Inflammatory macrophage treated with lipopolysaccharide for 1 hour (primary cell): ENCODE results near the gene HNRNPA2B1.
"Not testable (repeated sequence)": the region's sequence is repeated elsewhere in the genome, so short reads cannot be mapped to it uniquely, and the experiment has no call there.

Experiments
- DNase-seq, 2 donors: peaks; one replicate each; pipeline ENCODE4 v3.0.0-alpha.2; 2020 to 2022

Gene HNRNPA2B1

GRCh38 chr7:26198133-26198780 lies 2.3 kb downstream of the HNRNPA2B1 start:
- DNase-seq, result peak; percentile 37 to 82

GRCh38 chr7:26197153-26198115 lies 3.1 kb downstream of the HNRNPA2B1 start:
- DNase-seq, result peak; percentile 79 to 86

GRCh38 chr7:26195867-26196657 lies 4.5 kb downstream of the HNRNPA2B1 start:
- DNase-seq, result peak in 1 of 2 donors; percentile 46

GRCh38 chr7:26195182-26195581 lies 5.4 kb downstream of the HNRNPA2B1 start:
- no peak for DNase-seq

GRCh38 chr7:26194764-26195163 lies 5.8 kb downstream of the HNRNPA2B1 start:
- not testable (repeated sequence) for DNase-seq

GRCh38 chr7:26193432-26194207 lies 6.9 kb downstream of the HNRNPA2B1 start:
- DNase-seq, result no peak

GRCh38 chr7:26192485-26193087 lies 8.0 kb downstream of the HNRNPA2B1 start:
- DNase-seq, result no peak

- no peak for DNase-seq
Measured at GRCh38 chr7:26191974-26192479, 8.5 kb downstream of the HNRNPA2B1 start.

GRCh38 chr7:26191233-26191973 lies 9.1 kb downstream of the HNRNPA2B1 start:
- no peak for DNase-seq

- no peak for DNase-seq
Measured at GRCh38 chr7:26190417-26190869, 10.1 kb downstream of the HNRNPA2B1 start.

GRCh38 chr7:26189697-26190096 lies 10.8 kb downstream of the HNRNPA2B1 start:
- no peak for DNase-seq

- no peak for DNase-seq
Measured at GRCh38 chr7:26188957-26189541, 11.5 kb downstream of the HNRNPA2B1 start.

GRCh38 chr7:26188206-26188956 lies 12.2 kb downstream of the HNRNPA2B1 start:
- DNase-seq, result peak in 1 of 2 donors; percentile 35

- DNase-seq, result peak in 1 of 2 donors; percentile 43
Measured at GRCh38 chr7:26187380-26188205, 13.0 kb downstream of the HNRNPA2B1 start.

- DNase-seq, result peak in 1 of 2 donors; percentile 56
Measured at GRCh38 chr7:26186364-26187311, 13.9 kb downstream of the HNRNPA2B1 start.

GRCh38 chr7:26185844-26186180 lies 14.7 kb downstream of the HNRNPA2B1 start:
- no peak for DNase-seq

- no peak for DNase-seq
Measured at GRCh38 chr7:26185131-26185843, 15.3 kb downstream of the HNRNPA2B1 start.
